Vagina (tissue), 2 donors: ENCODE data around the gene GRAMD2B. TPM values are rescaled to one million over a fixed set of nuclear protein-coding genes. Genes with fewer than 3 reads are reported as not detected.

Experiments used
- DNase-seq, 2 donors: peaks; one replicate each; pipeline ENCODE4 v3.0.0-alpha.2; 2017; ENCODE audit errors: extremely low spot score in 2 of 2
- H3K27ac ChIP-seq: fragments of 200-600 bp; sonication (generic); one replicate; pipeline ENCODE4 v1.5.1; 2019
- H3K27me3 ChIP-seq: fragments of 200-600 bp; sonication (generic); one replicate; pipeline ENCODE4 v1.5.1; 2019
- H3K36me3 ChIP-seq, 2 donors: fragments of 200-600 bp; sonication (generic); one replicate each; pipeline ENCODE4 v1.5.1; 2017 to 2019
- H3K4me1 ChIP-seq: fragments of 200-600 bp; sonication (generic); one replicate; pipeline ENCODE4 v1.5.1; 2019
- H3K4me3 ChIP-seq, 2 donors: fragments of 200-600 bp; sonication (generic); 1 replicate in 1 of 2; 2 replicates in 1 of 2; pipeline ENCODE4 v1.5.1; 2016 to 2019
- H3K9me3 ChIP-seq: fragments of 200-600 bp; sonication (generic); one replicate; pipeline ENCODE4 v1.5.1; 2019
- POLR2A ChIP-seq, 2 donors: fragments of 450-650 bp; IDR thresholded peaks; one replicate each; pipeline ENCODE4 v1.6.1; 2017; ENCODE audit warnings: antibody characterized with exemption in 2 of 2, mild to moderate bottlenecking in 2 of 2, moderate library complexity in 2 of 2
- POLR2AphosphoS5 ChIP-seq, 2 donors: sonication (generic); formaldehyde crosslinking; IDR thresholded peaks; one replicate each; pipeline ENCODE4 v1.9.0; 2017; ENCODE audit warnings: antibody characterized with exemption in 2 of 2, mild to moderate bottlenecking in 2 of 2, low read depth in 1 of 2; ENCODE audit not compliant: insufficient read depth in 1 of 2
- intact Hi-C: fragments of 100-400 bp; cut with DNase I; formaldehyde crosslinking; loops from one replicate; pipeline ENCODE4 v1.15.1; 2023
- total RNA-seq: library from RNA; depleted of rRNA; stranded (reverse); fragments of >200 nt; gene quantifications from one replicate; pipeline ENCODE4 v1.2.3, GENCODE V29; 2016
- TF ChIP-seq, protein P1 (sequence below), 3 experiments: fragments of 450-650 bp in 2 of 3; fragments of 200-600 bp in 1 of 3; sonication (generic) in 1 of 3; IDR thresholded peaks; one replicate each; pipeline ENCODE4 v1.5.1; 2017 to 2019; ENCODE audit warnings: antibody characterized with exemption in 3 of 3, mild to moderate bottlenecking in 2 of 3, moderate library complexity in 2 of 3

GRAMD2B gene
- total RNA-seq, 1 donor from 2014 or later: 76.9 TPM

- Histone ChIP-seq H3K9me3 (no peaks in the 10 kb centered on the region), H3K4me1 (peaks cover 18% of the 10 kb centered on the region), H3K36me3 (no peaks in the 10 kb centered on the region), H3K27me3 (no peaks in the 10 kb centered on the region), H3K4me3 (no peak overlapping the region), H3K27ac (no peak overlapping the region)
- no peak for DNase-seq
- intact Hi-C loops: no loop called here
- TF ChIP-seq POLR2A (IDR thresholded peaks at IDR 0.05) (no peak), POLR2AphosphoS5 (IDR thresholded peaks at IDR 0.05; ENCODE audit: insufficient read depth in 1 of 2, low read depth in 1 of 2) (no peak)
- TF ChIP-seq, protein P1, sequence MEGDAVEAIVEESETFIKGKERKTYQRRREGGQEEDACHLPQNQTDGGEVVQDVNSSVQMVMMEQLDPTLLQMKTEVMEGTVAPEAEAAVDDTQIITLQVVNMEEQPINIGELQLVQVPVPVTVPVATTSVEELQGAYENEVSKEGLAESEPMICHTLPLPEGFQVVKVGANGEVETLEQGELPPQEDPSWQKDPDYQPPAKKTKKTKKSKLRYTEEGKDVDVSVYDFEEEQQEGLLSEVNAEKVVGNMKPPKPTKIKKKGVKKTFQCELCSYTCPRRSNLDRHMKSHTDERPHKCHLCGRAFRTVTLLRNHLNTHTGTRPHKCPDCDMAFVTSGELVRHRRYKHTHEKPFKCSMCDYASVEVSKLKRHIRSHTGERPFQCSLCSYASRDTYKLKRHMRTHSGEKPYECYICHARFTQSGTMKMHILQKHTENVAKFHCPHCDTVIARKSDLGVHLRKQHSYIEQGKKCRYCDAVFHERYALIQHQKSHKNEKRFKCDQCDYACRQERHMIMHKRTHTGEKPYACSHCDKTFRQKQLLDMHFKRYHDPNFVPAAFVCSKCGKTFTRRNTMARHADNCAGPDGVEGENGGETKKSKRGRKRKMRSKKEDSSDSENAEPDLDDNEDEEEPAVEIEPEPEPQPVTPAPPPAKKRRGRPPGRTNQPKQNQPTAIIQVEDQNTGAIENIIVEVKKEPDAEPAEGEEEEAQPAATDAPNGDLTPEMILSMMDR (IDR thresholded peaks at IDR 0.05): no peak
These were observed 20.2 kb downstream of the GRAMD2B start for GRCh38 chr5:126443374-126443851.

GRCh38 chr5:126444137-126444536 lies 20.9 kb downstream of the GRAMD2B start:
- DNase-seq: no peak
- Histone ChIP-seq H3K4me3 (no peak overlapping the region), H3K4me1 (peaks cover 18% of the 10 kb centered on the region), H3K36me3 (no peaks in the 10 kb centered on the region), H3K27me3 (no peaks in the 10 kb centered on the region), H3K27ac (no peak overlapping the region), H3K9me3 (no peaks in the 10 kb centered on the region)
- intact Hi-C loops: no loop called here
- TF ChIP-seq, protein P1 (IDR thresholded peaks at IDR 0.05): no peak
- TF ChIP-seq POLR2A (IDR thresholded peaks at IDR 0.05) (no peak), POLR2AphosphoS5 (IDR thresholded peaks at IDR 0.05; ENCODE audit: insufficient read depth in 1 of 2, low read depth in 1 of 2) (no peak)

DNA sequence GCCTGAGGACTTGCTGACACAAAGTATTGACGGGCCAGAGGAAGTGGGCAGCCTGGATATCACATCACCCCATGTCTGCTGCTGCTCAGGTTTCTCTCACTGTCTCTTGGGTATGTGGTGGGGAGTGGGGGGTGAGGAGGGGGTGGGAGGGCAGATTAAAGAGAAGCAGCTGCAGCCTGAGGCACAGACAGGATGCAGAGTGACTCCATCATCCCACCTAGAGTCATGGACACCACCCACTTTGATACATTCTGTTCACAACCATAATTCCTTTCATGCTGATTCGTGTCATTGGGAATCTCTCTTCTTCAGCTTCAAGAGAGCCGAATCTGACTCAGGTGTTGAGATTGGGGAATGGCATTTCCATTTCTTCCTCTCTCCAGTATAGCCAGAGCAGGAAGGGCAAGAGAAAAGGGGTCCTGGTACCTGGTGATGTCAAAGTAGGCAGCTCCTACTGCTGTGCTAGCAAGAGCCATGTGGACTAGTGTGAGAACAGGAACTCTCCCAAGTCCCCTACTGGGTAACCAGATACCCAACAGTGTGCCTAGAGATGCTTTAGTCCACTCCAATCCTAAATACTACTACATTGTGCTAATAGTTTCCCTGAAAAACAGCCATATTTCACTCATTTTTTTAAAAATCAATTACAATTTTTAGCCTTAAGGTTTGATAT lies 22.4 kb downstream of the GRAMD2B start:
- H3K36me3 ChIP-seq: no peaks in the 10 kb centered on the region
- H3K4me3 ChIP-seq: no peak overlapping the region
- DNase-seq: no peak
- no peak overlapping the region for H3K27ac ChIP-seq
- H3K9me3 ChIP-seq: no peaks in the 10 kb centered on the region
- H3K4me1 ChIP-seq: peaks cover 33% of the 10 kb centered on the region
- intact Hi-C loops: no loop called here
- no peak for TF ChIP-seq POLR2A (IDR thresholded peaks at IDR 0.05)
- no peak for TF ChIP-seq POLR2AphosphoS5 (IDR thresholded peaks at IDR 0.05; ENCODE audit: insufficient read depth in 1 of 2, low read depth in 1 of 2)
- TF ChIP-seq, protein P1 (IDR thresholded peaks at IDR 0.05): no peak
- H3K27me3 ChIP-seq: no peaks in the 10 kb centered on the region

GRCh38 chr5:126446498-126447224 lies 23.5 kb downstream of the GRAMD2B start:
- H3K36me3 ChIP-seq: no peaks in the 10 kb centered on the region
- no peak for DNase-seq
- peaks cover 39% of the 10 kb centered on the region for H3K4me1 ChIP-seq
- no peak overlapping the region for H3K27ac ChIP-seq
- TF ChIP-seq POLR2A (IDR thresholded peaks at IDR 0.05) (no peak), POLR2AphosphoS5 (IDR thresholded peaks at IDR 0.05; ENCODE audit: insufficient read depth in 1 of 2, low read depth in 1 of 2) (no peak)
- TF ChIP-seq, protein P1 (IDR thresholded peaks at IDR 0.05): no peak
- no peak overlapping the region for H3K4me3 ChIP-seq
- no peaks in the 10 kb centered on the region for H3K9me3 ChIP-seq
- H3K27me3 ChIP-seq: no peaks in the 10 kb centered on the region
- intact Hi-C loops: no loop called here

GRCh38 chr5:126448720-126449119 lies 25.5 kb downstream of the GRAMD2B start:
- Histone ChIP-seq H3K27ac (no peak overlapping the region), H3K9me3 (no peaks in the 10 kb centered on the region), H3K36me3 (no peaks in the 10 kb centered on the region), H3K4me3 (no peak overlapping the region), H3K27me3 (no peaks in the 10 kb centered on the region), H3K4me1 (peaks cover 46% of the 10 kb centered on the region)
- DNase-seq: no peak
- intact Hi-C loops: no loop called here
- TF ChIP-seq POLR2A (IDR thresholded peaks at IDR 0.05) (no peak), POLR2AphosphoS5 (IDR thresholded peaks at IDR 0.05; ENCODE audit: insufficient read depth in 1 of 2, low read depth in 1 of 2) (no peak)
- TF ChIP-seq, protein P1 (IDR thresholded peaks at IDR 0.05): no peak
